NK-92 (cell line): ENCODE results near the gene FTCDNL1.

Experiments
- DNase-seq: peaks from one replicate; lab custom pipeline; 2025; ENCODE audit not compliant: unreplicated experiment; lab: John Stamatoyannopoulos, UW

FTCDNL1 gene

DNA sequence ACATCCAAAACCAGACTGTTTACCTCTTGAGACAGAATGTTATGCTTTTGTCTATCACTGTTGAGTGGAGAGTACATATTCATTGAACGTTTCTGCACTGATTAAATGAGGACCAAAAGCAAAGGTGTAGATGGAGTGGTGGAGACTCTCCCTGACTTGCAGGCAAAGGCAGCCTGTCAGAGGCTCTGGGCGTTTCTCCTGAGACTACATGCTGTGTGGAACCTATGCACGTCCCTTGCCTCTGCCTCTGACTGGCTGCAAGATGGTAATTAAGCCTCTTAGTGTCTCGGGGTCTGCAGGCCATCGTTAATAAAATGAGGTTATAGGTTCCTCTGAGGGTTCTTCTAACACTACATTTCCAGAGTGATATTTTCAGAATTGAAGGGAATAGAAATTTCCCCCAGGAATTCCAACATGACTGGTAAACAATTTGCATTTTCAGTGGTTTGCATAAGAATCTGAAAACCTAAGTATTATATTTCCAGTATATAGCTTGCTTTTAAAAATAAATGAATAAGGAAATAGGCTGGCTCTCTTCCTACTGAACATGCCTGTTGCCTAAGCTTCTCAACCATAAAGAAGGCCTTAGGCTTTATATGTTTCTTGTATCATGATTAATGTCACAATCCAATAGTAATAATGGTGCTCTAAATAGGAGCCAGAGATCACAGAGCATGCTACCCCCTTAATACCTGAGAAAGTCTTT, 107.4 kb downstream of the FTCDNL1 start:
- no peak for DNase-seq

DNA sequence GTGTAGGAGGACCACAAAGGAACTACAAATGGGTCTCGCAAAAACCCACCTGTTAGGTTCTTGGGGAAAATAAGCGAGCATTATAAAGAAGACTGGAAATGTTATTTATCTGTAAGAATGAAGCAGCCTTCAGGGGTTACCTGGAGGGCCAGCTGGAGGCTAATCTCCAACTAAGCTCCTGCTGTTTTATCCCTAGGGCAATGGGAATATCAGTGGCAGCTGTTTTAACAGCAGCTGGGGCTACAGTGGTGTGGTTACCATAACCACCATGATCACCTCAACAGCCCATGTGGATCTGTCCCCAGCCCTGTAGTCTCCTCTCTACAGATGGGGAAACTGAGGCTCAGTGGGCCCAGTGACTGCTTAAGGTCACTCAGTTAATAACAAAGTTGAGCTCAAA, 108.1 kb downstream of the FTCDNL1 start:
- DNase-seq: no peak

DNA sequence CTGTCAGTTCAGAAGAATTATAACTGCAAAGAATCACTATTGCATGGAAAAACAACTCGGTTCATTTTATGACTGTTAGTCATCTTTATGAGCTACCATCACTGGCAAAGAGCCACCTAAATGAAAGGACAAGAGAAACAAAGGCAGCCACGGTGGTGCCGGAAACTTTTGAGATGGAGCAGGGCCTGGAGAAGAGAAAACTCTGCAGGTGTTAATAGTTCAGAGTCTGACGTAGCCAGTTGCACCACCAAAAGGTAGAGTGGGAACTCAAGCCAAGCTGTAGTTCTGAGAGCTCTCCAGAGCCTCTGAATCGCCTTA, 110.9 kb downstream of the FTCDNL1 start:
- DNase-seq: no peak

DNA sequence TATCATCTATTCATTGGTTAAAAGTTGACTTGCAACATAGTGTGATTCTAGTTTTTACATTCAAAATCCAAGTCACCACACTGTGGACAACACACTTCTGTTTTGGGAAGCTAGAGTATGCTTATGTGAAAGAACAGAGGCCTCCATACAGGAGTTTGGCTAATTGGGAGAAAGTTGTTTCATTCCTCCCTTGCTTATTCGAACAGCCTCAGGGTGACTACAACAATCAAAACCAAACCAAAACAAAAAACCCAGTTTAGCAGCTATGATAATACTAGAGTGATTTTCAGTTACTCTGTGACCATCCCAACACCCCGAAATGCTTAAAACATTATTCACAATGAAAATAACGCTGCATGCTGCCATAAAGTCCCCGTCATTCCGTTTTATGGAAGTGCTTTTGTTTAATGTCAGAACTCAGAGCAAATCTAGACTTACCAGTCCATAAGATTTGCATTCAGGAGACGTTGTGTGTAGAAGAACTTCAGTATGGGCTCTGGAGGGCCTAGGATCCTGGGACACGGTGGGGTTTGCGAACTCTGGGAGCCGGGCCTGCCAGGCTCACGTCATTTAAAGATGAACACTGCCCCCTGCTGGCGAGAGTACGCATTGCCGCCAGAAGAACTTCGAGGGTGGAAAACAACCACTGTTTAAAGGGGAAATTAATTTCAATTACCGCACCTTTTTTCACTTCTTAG, 111.4 kb downstream of the FTCDNL1 start:
- DNase-seq: no peak

DNA sequence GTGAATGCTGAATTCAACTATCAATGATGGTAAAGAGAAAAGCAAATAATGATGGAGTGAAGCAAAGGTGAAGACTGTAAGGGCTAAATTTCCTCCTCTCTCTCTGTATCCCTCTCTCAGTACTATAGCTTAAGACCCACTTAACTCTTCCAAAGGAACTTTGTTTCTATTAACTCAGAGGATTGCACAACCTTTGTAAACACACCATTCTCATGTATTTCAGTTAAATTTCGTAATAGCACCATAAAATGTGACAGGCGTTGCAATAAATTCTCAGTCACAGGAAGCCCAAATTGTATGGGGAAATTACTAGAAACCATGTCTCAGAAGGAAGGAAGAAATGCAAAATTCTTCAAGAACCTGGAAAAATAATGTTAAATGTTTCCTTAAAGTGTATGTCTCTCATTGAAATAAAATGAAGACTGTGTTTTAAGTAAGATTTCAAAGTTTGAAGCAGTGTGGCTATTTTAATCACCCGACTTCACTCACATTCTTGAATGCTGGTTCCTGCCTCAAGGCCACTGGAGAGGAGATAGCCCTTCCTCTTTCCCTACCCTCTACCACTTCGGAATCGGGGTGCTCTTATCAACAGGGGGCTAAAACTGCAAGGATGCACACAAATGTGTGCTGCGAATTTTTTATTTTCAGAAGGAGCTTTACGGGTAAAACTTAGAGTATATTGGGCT, 112.1 kb downstream of the FTCDNL1 start:
- DNase-seq: no peak

DNA sequence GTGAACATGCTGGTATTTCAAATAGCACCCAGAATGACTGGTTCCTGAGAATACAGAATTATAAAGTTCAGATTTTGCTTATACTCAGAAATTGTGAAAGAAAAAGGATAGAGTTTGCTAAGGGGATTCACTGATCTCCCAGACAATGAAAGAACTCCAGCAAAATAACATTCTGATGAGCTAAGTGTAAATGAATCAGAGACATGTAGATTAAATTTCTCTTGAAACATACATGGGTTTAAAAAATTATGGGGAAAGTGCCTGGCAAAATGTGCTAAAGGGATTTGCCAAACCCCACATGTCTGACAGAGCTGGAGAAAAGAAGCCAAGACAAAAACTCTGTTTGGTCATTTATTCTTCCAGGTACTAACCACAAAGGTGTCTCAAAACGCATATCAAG, 116.3 kb downstream of the FTCDNL1 start:
- DNase-seq: no peak

DNA sequence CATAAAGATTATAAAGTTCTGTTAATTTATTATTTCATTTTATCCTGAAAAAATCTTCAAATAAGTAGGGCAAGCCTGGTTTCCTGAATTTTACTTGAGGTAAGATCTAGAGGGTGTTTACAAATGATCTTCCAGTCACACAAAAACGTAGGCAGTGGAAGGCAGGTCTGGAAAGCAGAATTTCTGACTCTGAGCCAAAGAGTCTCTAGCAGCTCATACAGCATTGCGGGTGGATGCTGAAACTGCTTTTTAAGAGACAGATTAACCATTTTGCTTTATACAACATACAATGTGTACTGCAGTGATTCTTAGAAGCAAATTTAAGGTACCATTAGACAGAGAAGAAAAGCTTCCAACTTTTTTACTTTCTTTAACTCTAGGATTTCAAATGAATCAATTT, 117.0 kb downstream of the FTCDNL1 start:
- no peak for DNase-seq

DNA sequence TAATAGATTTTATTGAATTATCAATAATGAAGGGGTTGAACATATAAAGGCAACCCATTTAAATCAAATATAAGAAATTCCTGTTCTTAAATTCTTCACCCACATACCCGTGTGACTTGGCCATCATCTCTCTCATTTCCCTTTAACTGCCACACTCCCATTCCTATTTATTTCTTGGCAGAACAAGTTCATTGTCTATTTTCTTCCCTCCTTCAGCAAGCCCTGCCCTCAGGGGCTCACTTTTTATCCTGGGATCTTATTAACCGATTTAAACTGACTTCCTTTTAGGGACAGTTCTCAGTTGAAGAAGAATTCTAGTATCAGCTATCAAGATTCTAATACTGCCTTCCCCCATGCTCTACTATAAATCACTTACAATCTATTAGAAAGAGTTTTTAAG, 123.2 kb downstream of the FTCDNL1 start:
- DNase-seq: no peak

DNA sequence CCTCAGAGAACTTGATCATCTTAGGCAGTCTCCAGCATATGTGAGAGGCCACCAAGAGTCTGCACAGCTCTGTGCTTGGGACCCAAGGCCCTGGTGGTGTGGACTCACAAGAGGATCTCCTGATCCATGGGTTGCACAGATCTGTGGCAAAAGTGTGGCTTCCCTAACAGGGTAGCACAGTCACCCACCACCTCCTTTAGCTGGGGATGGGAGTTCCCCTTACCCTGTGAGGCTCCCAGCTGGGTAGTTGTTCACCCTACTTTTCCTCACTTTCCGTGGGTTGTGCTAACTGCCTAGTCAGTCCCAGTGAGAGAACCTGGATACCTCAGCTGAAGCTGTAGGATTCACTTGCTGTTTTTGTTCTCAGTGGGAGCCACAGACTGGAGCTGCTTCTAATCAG, 123.7 kb downstream of the FTCDNL1 start:
- no peak for DNase-seq

DNA sequence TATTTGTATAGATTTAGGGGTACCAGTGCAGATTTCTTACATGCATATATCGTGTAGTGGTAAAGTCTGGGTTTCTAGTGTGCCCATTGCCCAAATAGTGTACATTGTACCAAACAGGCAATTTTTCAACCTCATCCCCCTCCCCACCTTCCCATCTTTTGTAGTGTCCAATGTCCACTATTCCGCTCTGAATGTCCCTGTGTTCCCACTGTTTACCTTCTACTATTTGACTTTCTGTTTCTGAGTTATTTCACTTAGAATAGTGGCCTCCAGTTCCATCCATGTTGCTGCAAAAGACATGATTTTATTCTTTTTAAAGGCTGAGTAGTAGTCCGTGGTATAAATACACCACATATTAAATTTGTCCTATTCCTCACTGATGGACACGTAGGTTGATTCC, 132.9 kb downstream of the FTCDNL1 start:
- no peak for DNase-seq

DNA sequence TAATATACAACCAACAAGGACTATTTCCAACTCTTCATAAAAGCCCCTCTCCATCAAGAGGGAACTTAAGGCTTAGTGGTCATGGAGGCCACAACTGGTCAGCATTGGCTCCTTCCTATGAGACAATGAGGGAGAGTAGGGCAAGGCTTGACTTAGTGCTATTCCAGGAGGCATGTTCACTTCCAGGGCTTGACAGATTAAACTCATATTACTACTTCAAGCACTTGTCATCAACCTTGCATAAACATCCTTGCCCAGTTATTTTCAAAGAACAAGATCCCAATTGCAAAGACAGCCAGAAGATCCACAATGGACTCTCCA, 133.4 kb downstream of the FTCDNL1 start:
- no peak for DNase-seq

DNA sequence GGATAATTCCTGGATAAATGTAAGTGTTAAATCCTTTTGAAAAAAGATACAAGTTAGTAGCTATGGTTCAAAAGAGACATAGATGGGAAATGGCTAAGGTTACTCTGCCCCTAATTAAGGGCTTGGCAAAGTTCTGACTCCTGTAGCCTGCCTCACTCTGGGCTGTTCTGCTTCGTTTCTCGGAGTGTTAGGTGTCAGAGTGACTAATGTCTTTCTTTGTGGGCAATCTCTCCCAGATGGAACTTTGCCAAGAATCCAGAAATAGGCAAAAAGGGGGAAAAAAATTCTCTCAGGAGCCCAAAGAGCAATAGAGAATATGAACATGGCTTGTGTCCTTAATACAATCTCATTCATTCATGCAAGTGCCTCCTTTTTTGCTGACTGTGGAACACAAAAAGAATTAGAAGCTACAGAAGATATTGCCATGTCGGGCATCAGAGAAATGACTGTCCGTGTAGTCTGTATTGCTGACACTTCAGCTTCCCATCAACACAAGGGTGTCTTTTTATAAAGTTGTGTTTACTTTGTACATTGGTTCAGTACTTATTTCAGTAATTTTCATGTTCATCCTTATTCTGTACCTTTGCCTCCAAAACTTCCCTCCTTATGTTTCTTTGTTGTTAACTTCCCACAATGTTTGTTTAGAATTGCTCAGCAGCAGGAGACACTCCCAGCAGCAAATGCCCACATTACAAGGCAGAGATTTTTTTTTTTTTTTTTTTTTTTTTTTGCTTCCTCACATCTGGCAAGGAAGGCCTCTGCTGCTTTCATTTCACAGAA, 134.0 kb downstream of the FTCDNL1 start:
- DNase-seq: no peak

DNA sequence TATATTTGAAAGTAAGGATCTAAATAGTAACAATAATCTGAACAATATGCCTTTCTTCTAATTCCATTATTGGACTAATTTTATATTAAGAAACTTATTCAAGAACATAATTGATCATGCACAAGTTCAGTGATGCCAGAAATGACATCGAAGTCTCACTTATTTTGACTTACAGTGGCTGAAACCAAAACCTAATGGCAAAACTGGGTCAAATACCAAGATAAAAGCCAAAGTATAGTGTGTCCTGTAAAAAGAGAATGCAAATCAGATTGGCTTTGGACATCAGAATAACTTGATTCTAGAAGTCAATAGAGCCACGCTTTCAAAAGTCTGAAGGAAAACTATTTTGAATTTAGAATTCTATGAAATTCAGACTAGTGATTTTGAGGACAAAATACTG, 137.2 kb downstream of the FTCDNL1 start:
- DNase-seq: no peak

DNA sequence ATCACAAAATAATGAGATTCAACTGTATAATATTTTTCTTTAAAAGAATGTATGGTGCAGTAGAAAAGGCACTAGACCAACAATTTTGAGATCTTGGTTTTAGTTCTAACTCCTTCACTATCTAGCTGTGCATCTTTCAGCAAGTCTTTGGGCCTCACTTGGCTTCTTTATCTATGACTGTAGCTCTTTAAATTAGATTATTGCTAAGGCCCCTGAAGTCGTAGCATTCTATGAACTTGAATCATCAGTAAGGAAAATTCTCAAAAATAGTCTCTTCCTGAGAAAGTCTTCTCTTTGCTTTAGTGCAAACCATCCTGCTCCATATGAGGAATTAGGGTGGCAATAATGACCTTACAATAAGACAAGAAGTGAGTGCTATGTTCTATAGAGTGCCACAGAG, 140.4 kb downstream of the FTCDNL1 start:
- no peak for DNase-seq
